GM12878 (cell line): ENCODE measurements around the gene SGIP1. TPM values are rescaled to one million over a fixed set of nuclear protein-coding genes. Genes with fewer than 3 reads are reported as not detected.

Experiments
- ATAC-seq: fragments of 200-7000 bp; cut with Tn5 transposase; 3 replicates; pipeline ENCODE4 v1.9.1; 2020; ENCODE audit warnings: mild to moderate bottlenecking, moderate library complexity
- BruUV-seq: library from RNA; stranded (reverse); fragments of 400-500 nt; replicated peaks from 2 replicates; lab custom pipeline; 2021; lab: Mats Ljungman, UMichigan
- CTCF ChIA-PET: fragments of 300-600 bp; sonication (Branson Sonifier 250); formaldehyde crosslinking; extraction: SDS; loops from one replicate; lab custom pipeline; 2021; ENCODE audit warnings: inconsistent platforms; lab: Yijun Ruan, JAX
- POLR2A ChIA-PET: fragments of 350-600 bp; formaldehyde crosslinking; extraction: SDS; loops from one replicate; lab custom pipeline; 2021; ENCODE audit warnings: inconsistent platforms; lab: Charles Lee
- RAD21 ChIA-PET: fragments of 300-600 bp; sonication (Branson Sonifier 250); formaldehyde crosslinking; loops from one replicate; lab custom pipeline; 2023; ENCODE audit warnings: antibody characterized with exemption; ENCODE audit not compliant: unreplicated experiment; lab: Charles Lee
- SMC1A ChIA-PET: fragments of 300-600 bp; sonication (Branson Sonifier 250); formaldehyde crosslinking; loops from one replicate; lab custom pipeline; 2023; ENCODE audit not compliant: unreplicated experiment, uncharacterized antibody; lab: Charles Lee
- DNase-seq: peaks from one replicate; pipeline ENCODE4 v3.0.0-alpha.2; 2011; ENCODE audit warnings: low read depth, low spot score
- FAIRE-seq: peaks from 3 replicates; lab custom pipeline; 2011; peaks lifted over from hg19 to GRCh38; lab: Jason Lieb, UNC
- H2AFZ ChIP-seq: 2 replicates; pipeline ENCODE4 v1.6.0; 2011; ENCODE audit warnings: low read depth, low read length, control low read depth; ENCODE audit not compliant: control insufficient read depth
- H3K27ac ChIP-seq: 2 replicates; pipeline ENCODE4 v1.5.1; 2011; ENCODE audit warnings: control low read depth; ENCODE audit not compliant: control insufficient read depth, insufficient read depth
- H3K27me3 ChIP-seq, 2 experiments: replicated peaks in 1 of 2; 2 replicates each; pipeline versions ENCODE4 v1.6.0 to v1.6.1; 2011; ENCODE audit warnings: low read length in 1 of 2; ENCODE audit not compliant: control insufficient read depth in 2 of 2, insufficient read depth in 2 of 2
- H3K36me3 ChIP-seq, 2 experiments: 2 replicates each; pipeline ENCODE4 v1.5.1; 2011; ENCODE audit warnings: low read length in 1 of 2; ENCODE audit not compliant: control insufficient read depth in 2 of 2, insufficient read depth in 2 of 2
- H3K4me1 ChIP-seq: 2 replicates; pipeline ENCODE4 v1.6.1; 2011; ENCODE audit warnings: mild to moderate bottlenecking, low read length, moderate library complexity, mixed read lengths; ENCODE audit not compliant: control insufficient read depth, insufficient read depth
- H3K4me2 ChIP-seq: 2 replicates; pipeline ENCODE4 v1.6.0; 2011; ENCODE audit warnings: control low read depth; ENCODE audit not compliant: control insufficient read depth, insufficient read depth
- H3K4me3 ChIP-seq: fragments of 200-600 bp; sonication (generic); 2 replicates; pipeline ENCODE4 v1.5.1; 2016
- H3K79me2 ChIP-seq: 2 replicates; pipeline ENCODE4 v1.6.0; 2011; ENCODE audit warnings: low read length; ENCODE audit not compliant: control insufficient read depth, insufficient read depth
- H3K9ac ChIP-seq: 2 replicates; pipeline ENCODE4 v1.8.0; 2011; ENCODE audit warnings: low read length, control low read depth, mixed read lengths; ENCODE audit not compliant: control insufficient read depth, insufficient read depth
- H3K9me3 ChIP-seq: replicated peaks from 3 replicates; pipeline ENCODE4 v1.5.1; 2011; ENCODE audit warnings: mild to moderate bottlenecking, low read length; ENCODE audit not compliant: control insufficient read depth, insufficient read depth
- H4K20me1 ChIP-seq: 2 replicates; pipeline ENCODE4 v1.6.0; 2011; ENCODE audit not compliant: control insufficient read depth, insufficient read depth
- HCFC1 ChIP-seq: fragments of 150-350 bp; IDR thresholded peaks from 2 replicates; pipeline ENCODE4 v1.6.1; 2014; ENCODE audit warnings: low read length
- HDAC6 ChIP-seq: fragments of 200-600 bp; sonication (generic); IDR thresholded peaks from one replicate; pipeline ENCODE4 v1.8.0; 2017; ENCODE audit warnings: antibody characterized with exemption; ENCODE audit not compliant: unreplicated experiment
- HDGF ChIP-seq: fragments of 450-650 bp; IDR thresholded peaks from 2 replicates; pipeline ENCODE4 v1.6.1; 2016; ENCODE audit warnings: antibody characterized with exemption
- IKZF1 ChIP-seq: fragments of 450-650 bp; conservative IDR thresholded peaks from 2 replicates; pipeline ENCODE4 v1.6.1; 2017; ENCODE audit warnings: antibody characterized with exemption, mild to moderate bottlenecking
- MEF2B ChIP-seq: fragments of 450-650 bp; IDR thresholded peaks from 2 replicates; pipeline ENCODE4 v1.6.1; 2018; ENCODE audit warnings: mild to moderate bottlenecking, moderate library complexity; ENCODE audit not compliant: partially characterized antibody, poor library complexity, severe bottlenecking
- MYB ChIP-seq: fragments of 150-350 bp; IDR thresholded peaks from 2 replicates; pipeline ENCODE4 v1.6.1; 2014; ENCODE audit warnings: mild to moderate bottlenecking, low read depth, low read length, borderline replicate concordance
- NR2C1 ChIP-seq: fragments of 450-650 bp; IDR thresholded peaks from 2 replicates; pipeline ENCODE4 v1.6.1; 2017; ENCODE audit warnings: antibody characterized with exemption, mild to moderate bottlenecking, moderate library complexity
- POLR2AphosphoS2 ChIP-seq: IDR thresholded peaks from 2 replicates; pipeline ENCODE4 v1.6.1; 2011; ENCODE audit warnings: low read depth, mild to moderate bottlenecking, low read length, improper control_type of control experiment, moderate library complexity
- SMAD5 ChIP-seq: IDR thresholded peaks from 2 replicates; pipeline ENCODE4 v1.6.1; 2016; ENCODE audit warnings: antibody characterized with exemption, low read depth
- SUZ12 ChIP-seq: fragments of 200-600 bp; sonication (generic); IDR thresholded peaks from one replicate; pipeline ENCODE4 v1.6.1; 2018; ENCODE audit warnings: antibody characterized with exemption, mild to moderate bottlenecking; ENCODE audit not compliant: unreplicated experiment
- TBL1XR1 ChIP-seq: IDR thresholded peaks from 2 replicates; pipeline ENCODE4 v1.6.1; 2012; ENCODE audit warnings: low read depth, low read length, improper control_type of control experiment
- YBX1 ChIP-seq: fragments of 450-650 bp; IDR thresholded peaks from 2 replicates; pipeline ENCODE4 v1.6.1; 2016; ENCODE audit warnings: antibody characterized with exemption
- ZNF207 ChIP-seq: fragments of 450-650 bp; IDR thresholded peaks from 2 replicates; pipeline ENCODE4 v1.6.1; 2014; ENCODE audit warnings: antibody characterized with exemption, mild to moderate bottlenecking, borderline replicate concordance
- ZNF217 ChIP-seq: fragments of 450-650 bp; IDR thresholded peaks from 2 replicates; pipeline ENCODE4 v1.6.1; 2017; ENCODE audit warnings: antibody characterized with exemption, mild to moderate bottlenecking
- WGBS: methylation state at CpG from one replicate; pipeline ENCODE4 v1.1.6; 2016; ENCODE audit warnings: low lambda C conversion rate; ENCODE audit not compliant: insufficient replicate concordance, insufficient coverage; ENCODE audit errors: missing lambda C conversion rate; 5-methylcytosine and 5-hydroxymethylcytosine counted together
- in situ Hi-C: fragments of 300-500 bp; cut with MboI; formaldehyde crosslinking; loops from 9 replicates; pipeline ENCODE4 v1.14.3; 2018; ENCODE audit warnings: mixed read lengths
- intact Hi-C: fragments of 100-400 bp; cut with micrococcal nuclease; formaldehyde crosslinking; loops from one replicate; pipeline ENCODE4 v1.14.2; 2022; ENCODE audit not compliant: unreplicated experiment
- polyA plus RNA-seq, 11 experiments: library from polyadenylated mRNA; depleted of rRNA in 4 of 11; unstranded in 6 of 11; stranded (reverse) in 5 of 11; fragments of >200 nt; fragmentation: Nextera tagmentation in 4 of 11; fragmentation: Illumina TruSeq in 1 of 11; extraction: Ambion mirVana in 4 of 11; extraction: Trizol in 1 of 11; gene quantifications; 1 replicate in 1 of 11; 2 replicates in 10 of 11; pipeline versions ENCODE4 v1.2.1 to v1.2.3, GENCODE V29; 2011 to 2016; ENCODE audit warnings: inconsistent platforms in 2 of 11, missing spikeins in 2 of 11, low read depth in 1 of 11
- total RNA-seq, 4 experiments: library from RNA; depleted of rRNA in 3 of 4; stranded (reverse); fragments of >200 nt in 3 of 4; fragmentation: Illumina TruSeq in 1 of 4; extraction: Trizol in 1 of 4; gene quantifications; 2 replicates each; pipeline versions ENCODE4 v1.2.1 to v1.2.3, GENCODE V29; 2013 to 2021
- TF ChIP-seq, protein P1 (sequence below): fragments of 450-650 bp; IDR thresholded peaks from 2 replicates; pipeline ENCODE4 v1.6.1; 2016; ENCODE audit warnings: mild to moderate bottlenecking
- TF ChIP-seq, protein P2 (sequence below): IDR thresholded peaks from 2 replicates; pipeline ENCODE4 v1.6.1; 2012; ENCODE audit warnings: low read depth, low read length, improper control_type of control experiment

Gene SGIP1
- total and polyA plus RNA-seq, 10 of the 15 experiments (the other 5 are each of a cell fraction or from before 2014, with no cell fraction given): 0.15 TPM; not detected in 9

GRCh38 chr1:66546047-66546810 lies 12.3 kb downstream of the SGIP1 start:
- SMC1A ChIA-PET: no interaction called here
- Histone ChIP-seq H3K4me3 (no peak overlapping the region), H3K4me2 (no peak overlapping the region), H3K4me1 (no peaks in the 10 kb centered on the region), H3K9ac (no peak overlapping the region), H4K20me1 (no peaks in the 10 kb centered on the region), H3K79me2 (no peaks in the 10 kb centered on the region), H3K36me3 (no peaks in the 10 kb centered on the region), H3K27ac (no peak overlapping the region), H2AFZ (no peak overlapping the region), H3K9me3 (no peaks in the 10 kb centered on the region), H3K27me3 (no peaks in the 10 kb centered on the region)
- TF ChIP-seq, protein P1, sequence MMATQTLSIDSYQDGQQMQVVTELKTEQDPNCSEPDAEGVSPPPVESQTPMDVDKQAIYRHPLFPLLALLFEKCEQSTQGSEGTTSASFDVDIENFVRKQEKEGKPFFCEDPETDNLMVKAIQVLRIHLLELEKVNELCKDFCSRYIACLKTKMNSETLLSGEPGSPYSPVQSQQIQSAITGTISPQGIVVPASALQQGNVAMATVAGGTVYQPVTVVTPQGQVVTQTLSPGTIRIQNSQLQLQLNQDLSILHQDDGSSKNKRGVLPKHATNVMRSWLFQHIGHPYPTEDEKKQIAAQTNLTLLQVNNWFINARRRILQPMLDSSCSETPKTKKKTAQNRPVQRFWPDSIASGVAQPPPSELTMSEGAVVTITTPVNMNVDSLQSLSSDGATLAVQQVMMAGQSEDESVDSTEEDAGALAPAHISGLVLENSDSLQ: no peak
- no peak for TF ChIP-seq SMAD5
- no peak for TF ChIP-seq ZNF207
- no peak for TF ChIP-seq HDAC6
- no peak for TF ChIP-seq HCFC1
- TF ChIP-seq SUZ12: no peak
- TF ChIP-seq HDGF: no peak
- TF ChIP-seq TBL1XR1: no peak
- no peak for TF ChIP-seq YBX1
- TF ChIP-seq, protein P2, sequence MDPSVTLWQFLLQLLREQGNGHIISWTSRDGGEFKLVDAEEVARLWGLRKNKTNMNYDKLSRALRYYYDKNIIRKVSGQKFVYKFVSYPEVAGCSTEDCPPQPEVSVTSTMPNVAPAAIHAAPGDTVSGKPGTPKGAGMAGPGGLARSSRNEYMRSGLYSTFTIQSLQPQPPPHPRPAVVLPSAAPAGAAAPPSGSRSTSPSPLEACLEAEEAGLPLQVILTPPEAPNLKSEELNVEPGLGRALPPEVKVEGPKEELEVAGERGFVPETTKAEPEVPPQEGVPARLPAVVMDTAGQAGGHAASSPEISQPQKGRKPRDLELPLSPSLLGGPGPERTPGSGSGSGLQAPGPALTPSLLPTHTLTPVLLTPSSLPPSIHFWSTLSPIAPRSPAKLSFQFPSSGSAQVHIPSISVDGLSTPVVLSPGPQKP: no peak
- no peak for TF ChIP-seq POLR2AphosphoS2
- TF ChIP-seq ZNF217: no peak
- TF ChIP-seq MEF2B: no peak
- no peak for TF ChIP-seq MYB
- TF ChIP-seq IKZF1: no peak
- no peak for TF ChIP-seq NR2C1
- intact Hi-C loops: no loop called here
- CTCF ChIA-PET: no interaction called here
- no TSS peak for BruUV-seq
- DNase-seq (no peak), FAIRE-seq (no peak), ATAC-seq (no peak)
- in situ Hi-C loops: no loop called here
- 0% methylated on average over 4 of the region's 4 CpGs for WGBS
- RAD21 ChIA-PET: no interaction called here
- POLR2A ChIA-PET: no interaction called here
